T-helper 9 cell (primary cell): ENCODE data around the gene ESF1.

ENCODE experiments used
- DNase-seq: peaks from one replicate; pipeline ENCODE4 v3.0.0-alpha.2; 2020

The ESF1 gene

GRCh38 chr20:13671916-13672378, 112.8 kb downstream of the ESF1 start:
- no peak for DNase-seq

- no peak for DNase-seq
These were observed 113.2 kb downstream of the ESF1 start for GRCh38 chr20:13671512-13671911.

GRCh38 chr20:13670160-13670559, 114.6 kb downstream of the ESF1 start:
- no peak for DNase-seq

GRCh38 chr20:13665709-13666395, 118.9 kb downstream of the ESF1 start:
- DNase-seq = no peak
